Stimulated activated CD4-positive, alpha-beta T cell treated with anti-CD3 and anti-CD28 coated beads, TNF-alpha, amount 100 ng/mL, for 48 hours (primary cell): Measurements from ENCODE around the gene STARD9.
A peak's percentile ranks its signal among the peaks of the same experiment; 100 is the strongest.
"Not testable (repeated sequence)": the region's sequence is repeated elsewhere in the genome, so short reads cannot be mapped to it uniquely, and the experiment has no call there.

Experiments used
- DNase-seq, 3 donors: peaks; one replicate each; pipeline ENCODE4 v3.0.0-alpha.2; 2020; ENCODE audit warnings: low read depth in 3 of 3

Gene STARD9

DNA sequence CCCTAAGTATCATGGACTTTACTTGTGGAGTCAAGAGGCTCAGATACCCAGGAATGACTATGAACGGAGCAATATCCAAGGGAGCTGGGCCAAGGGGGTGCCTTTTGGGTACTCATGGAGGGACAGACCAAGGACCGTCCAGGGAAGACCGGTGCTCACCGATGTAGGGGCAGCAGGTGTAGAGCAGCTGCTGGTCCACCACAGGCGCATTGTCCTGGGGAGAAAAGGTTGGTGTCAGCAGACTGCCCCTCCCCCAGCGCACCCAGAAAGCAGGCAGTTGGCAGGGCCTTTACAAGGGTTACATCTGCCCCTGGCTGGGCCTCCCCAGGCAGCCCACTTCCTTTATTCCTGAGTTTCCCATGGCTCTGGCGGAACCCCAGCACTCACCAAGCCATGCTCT is 154.0 kb downstream of the STARD9 start:
- DNase-seq, result no peak

DNA sequence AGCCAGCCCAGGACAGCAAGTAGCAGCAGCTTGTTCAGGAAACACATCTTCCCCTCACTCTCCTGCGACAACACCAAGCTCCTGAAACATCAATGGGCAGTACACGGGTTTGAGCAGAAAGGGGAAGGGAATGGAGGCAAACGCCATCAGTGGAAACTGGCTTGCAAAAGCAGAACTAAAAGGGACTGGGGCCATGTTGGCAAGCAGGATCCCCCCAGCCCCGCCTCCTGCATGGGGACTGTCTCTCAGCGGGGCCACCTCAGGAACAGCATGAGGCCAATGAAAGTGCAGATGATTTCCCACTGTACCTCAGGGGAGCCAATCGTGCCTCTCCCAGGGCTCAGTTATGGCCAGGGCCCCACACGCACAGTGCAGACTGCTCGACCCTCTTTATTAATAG is 154.7 kb downstream of the STARD9 start:
- no peak for DNase-seq

DNA sequence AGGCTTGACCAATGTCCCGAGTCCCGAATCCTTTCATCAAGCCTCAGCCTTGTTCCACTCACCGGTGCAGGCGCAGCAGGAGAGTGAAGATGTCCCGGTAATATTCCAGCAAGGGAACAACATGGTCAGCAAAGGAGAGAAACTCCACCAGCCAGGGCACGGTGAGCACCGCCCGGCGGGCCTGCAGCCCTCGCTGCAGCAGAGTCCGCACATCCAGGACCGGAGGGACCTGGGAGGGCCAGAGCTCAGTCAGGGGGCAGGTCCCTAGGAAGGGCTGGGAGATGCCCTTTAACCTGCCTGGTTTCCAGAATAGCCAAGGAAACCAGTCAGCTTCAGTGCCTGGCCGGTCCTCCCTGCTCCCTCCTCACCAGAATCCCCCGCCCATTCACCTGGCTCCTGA is 155.1 kb downstream of the STARD9 start:
- no peak for DNase-seq

GRCh38 chr15:42731461-42731860 is 156.1 kb downstream of the STARD9 start:
- no peak for DNase-seq

DNA sequence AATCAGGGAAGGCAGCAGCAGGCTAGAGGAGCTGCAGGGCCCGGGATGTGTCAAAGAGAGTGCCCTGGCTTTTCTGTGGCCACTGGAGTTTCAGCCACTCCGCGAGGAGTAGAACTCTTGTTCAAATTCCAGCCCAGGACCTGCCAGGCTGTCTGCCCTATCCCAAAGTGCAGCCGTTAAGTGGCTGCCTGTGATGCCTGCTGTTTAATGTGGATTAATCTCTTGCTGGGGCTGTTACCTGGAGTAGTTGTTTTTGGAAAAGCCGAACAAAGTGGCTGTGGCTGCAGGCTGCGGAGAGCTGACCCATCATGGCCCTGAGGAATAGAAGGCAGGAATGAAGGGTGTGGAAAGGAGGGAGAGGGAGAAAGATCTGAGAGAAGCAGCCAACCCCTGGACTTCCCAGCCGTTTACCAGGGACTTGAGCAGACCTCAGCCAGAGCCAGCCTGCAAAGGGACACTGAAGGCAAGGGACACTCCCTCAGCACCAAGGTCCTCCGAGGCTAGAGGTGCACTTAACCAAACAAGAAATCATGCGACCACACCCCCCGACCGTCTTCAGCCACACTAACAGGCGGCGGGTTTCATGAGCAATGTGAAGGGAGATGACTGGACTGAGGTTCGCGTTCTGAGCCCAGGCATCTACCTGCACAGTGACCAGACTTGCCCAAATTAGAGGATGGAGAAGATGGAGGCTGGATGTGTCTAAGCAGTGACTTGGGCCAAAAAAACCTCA is 156.9 kb downstream of the STARD9 start:
- no peak for DNase-seq

DNA sequence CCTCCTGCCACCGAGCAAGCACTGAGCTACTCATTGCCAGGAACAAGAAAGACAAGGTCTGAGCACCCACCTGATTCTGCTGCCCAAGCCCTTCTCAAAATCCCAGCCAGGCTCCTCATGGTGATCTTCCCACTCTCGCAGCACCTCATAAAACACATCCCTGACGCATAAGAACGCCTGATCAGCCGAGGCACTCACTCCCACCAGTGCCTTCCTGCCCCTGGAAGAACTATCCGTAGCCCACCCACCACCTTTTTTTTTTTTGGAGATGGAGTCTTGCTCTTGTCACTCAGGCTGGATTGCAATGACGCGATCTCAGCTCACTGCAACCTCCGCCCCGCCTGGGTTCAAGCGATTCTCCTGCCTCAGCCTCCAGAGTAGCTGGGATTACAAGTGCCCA is 157.6 kb downstream of the STARD9 start:
- no peak for DNase-seq

DNA sequence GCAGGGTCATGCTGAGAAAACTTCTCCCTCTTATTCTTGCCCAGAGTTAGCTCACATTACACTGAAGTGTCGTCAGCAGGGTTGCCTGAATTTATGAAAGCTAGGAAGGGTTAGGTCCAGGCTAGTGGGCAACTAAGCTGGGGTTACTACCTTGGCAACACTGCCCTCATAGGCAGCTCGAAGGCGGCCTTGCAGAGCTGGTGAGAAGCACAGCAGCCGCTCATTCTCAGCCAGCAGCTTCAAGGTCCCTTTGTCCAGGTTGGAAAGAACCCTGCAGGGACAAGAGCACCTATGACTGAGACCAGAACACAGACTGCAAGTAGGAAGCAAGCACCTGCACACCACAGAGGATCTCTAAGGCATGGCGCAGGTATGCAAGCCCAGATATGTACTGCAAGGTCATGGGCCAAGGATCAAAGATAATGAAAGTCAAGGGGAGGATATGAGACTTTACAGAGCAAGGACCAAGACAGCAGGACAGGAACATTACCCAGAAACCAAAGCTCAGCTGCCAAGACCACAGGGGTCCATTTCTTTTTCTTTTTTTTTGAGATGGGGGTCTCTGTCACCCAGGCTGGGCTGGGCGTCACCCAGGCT is 158.8 kb downstream of the STARD9 start:
- DNase-seq, result no peak

- DNase-seq, result no peak
Observed at GRCh38 chr15:42735382-42736165, 160.2 kb downstream of the STARD9 start.

- DNase-seq, result peak in 1 of 3 donors; percentile 10
Observed at GRCh38 chr15:42736178-42736792, 160.9 kb downstream of the STARD9 start.

- DNase-seq, result peak; percentile 86 to 93 (median 87)
Observed at GRCh38 chr15:42736793-42737528, 161.6 kb downstream of the STARD9 start, which contains the start of gene CDAN1. TSS of gene CDAN1 (minus strand) at chr15:42737128. CDS start at chr15:42737102, 26 bp downstream.

GRCh38 chr15:42737529-42738328 is 162.3 kb downstream of the STARD9 start:
- DNase-seq, result no peak

GRCh38 chr15:42741710-42742109 is 166.3 kb downstream of the STARD9 start:
- DNase-seq, result no peak

GRCh38 chr15:42742149-42742548 is 166.7 kb downstream of the STARD9 start:
- DNase-seq, result no peak

- DNase-seq, result no peak
Observed at GRCh38 chr15:42744195-42744594, 168.8 kb downstream of the STARD9 start.

- no peak for DNase-seq
Observed at GRCh38 chr15:42749266-42749665, 173.9 kb downstream of the STARD9 start.

GRCh38 chr15:42750306-42750705 is 174.9 kb downstream of the STARD9 start:
- DNase-seq, result no peak

- DNase-seq, result no peak
Observed at GRCh38 chr15:42759093-42759492, 183.7 kb downstream of the STARD9 start.

DNA sequence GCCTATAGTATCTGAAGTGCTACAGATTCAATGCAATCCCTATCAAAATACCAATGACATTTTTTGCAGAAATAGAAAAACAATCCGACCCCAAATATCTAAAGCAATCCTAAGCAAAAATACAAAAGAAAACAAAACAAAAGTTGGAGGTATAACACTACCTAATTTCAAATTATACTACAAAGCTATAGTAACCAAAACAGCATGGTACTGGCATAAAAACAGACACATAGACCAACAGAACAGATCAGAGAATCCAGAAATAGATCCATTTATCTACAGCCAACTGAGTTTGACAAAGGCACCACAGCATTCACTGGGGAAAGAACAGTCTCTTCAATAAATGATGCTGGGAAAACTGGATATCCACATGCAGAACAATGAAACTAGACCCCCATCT is 185.4 kb downstream of the STARD9 start:
- no peak for DNase-seq

- DNase-seq, result not testable (repeated sequence)
Observed at GRCh38 chr15:42761813-42762212, 186.4 kb downstream of the STARD9 start.

DNA sequence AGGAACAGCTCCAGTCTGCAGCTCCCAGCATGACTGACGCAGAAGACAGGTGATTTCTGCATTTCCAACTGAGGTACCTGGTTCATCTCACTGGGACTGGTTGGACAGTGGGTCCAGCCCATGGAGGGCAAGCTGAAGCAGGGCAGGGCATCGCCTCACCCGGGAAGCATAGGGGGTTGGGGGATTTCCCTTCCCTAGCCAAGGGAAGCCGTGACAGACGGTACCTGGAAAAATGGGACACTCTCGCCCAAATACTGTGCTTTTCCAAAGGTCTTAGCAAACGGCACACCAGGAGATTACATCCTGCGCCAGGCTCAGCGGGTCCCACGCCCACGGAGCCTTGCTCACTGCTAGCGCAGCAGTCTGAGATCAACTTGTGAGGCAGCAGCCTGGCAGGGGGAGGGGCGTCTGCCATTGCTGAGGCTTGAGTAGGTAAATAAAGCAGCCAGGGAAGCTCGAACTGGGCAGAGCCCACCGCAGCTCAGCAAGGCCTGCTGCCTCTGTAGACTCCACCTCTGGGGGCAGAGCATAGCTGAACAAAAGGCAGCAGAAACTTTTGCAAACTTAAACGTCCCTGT is 188.8 kb downstream of the STARD9 start:
- DNase-seq, result not testable (repeated sequence)
